ENCODE results near the gene FAM227B. TPM values are rescaled to one million over a fixed set of nuclear protein-coding genes. Genes with fewer than 3 reads are reported as not detected.
"Not testable (repeated sequence)": the region's sequence is repeated elsewhere in the genome, so short reads cannot be mapped to it uniquely, and the experiment has no call there.

Gene FAM227B
- total and polyA plus RNA-seq, 9 donors = 7.0 to 21.8 (median 11.5) TPM

DNA sequence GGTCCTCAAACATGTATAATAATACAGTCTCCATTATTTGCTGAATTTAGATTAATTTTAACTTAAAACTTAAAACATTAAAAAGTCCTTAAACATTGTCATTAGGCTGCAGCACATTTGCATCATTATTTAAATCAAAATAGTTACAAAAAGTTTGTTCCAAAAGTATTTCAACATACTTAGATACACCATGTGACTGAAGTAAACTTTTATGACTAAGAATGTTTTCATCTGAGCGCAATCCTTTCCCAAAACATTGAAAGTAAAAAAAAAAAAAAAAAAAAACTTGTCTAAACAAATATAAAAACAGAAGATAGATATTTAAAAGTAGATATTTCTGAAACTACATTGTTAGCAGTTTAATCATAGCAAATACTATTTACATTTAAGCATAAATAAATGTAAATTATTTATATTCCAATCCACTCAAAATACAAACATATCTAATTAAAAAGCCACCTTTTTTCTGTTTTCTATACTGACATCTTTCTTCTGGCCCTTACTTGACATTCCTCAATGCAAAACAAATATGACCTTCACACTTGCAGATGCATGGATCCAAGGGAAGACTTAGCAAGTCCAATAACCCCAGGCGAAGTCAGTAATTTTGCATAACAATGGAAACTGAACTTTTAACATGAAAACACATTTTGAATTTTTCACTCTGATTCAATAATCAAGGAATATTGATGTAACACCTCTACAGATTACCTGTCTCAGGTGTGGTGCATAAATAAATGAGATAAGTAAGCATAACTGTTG is 10.3 kb downstream of the FAM227B start:
- H3K9me3 ChIP-seq = no peaks in the 10 kb centered on the region
- H3K27ac ChIP-seq = no peak overlapping the region
- intact Hi-C loops (cut with DNase I) = no loop called here
- TF ChIP-seq, protein P1, sequence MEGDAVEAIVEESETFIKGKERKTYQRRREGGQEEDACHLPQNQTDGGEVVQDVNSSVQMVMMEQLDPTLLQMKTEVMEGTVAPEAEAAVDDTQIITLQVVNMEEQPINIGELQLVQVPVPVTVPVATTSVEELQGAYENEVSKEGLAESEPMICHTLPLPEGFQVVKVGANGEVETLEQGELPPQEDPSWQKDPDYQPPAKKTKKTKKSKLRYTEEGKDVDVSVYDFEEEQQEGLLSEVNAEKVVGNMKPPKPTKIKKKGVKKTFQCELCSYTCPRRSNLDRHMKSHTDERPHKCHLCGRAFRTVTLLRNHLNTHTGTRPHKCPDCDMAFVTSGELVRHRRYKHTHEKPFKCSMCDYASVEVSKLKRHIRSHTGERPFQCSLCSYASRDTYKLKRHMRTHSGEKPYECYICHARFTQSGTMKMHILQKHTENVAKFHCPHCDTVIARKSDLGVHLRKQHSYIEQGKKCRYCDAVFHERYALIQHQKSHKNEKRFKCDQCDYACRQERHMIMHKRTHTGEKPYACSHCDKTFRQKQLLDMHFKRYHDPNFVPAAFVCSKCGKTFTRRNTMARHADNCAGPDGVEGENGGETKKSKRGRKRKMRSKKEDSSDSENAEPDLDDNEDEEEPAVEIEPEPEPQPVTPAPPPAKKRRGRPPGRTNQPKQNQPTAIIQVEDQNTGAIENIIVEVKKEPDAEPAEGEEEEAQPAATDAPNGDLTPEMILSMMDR (IDR thresholded peaks at IDR 0.05) = no peak
- TF ChIP-seq EP300 (IDR thresholded peaks at IDR 0.05) (no peak), POLR2A (IDR thresholded peaks at IDR 0.05) (no peak)
- DNase-seq = no peak
- no peak overlapping the region for H3K4me3 ChIP-seq
- no peaks in the 10 kb centered on the region for H3K27me3 ChIP-seq
- WGBS, 3 donors = 32 to 71% (median 49%) methylated on average over 2 of the region's 2 CpGs
- H3K4me1 ChIP-seq (ENCODE audit: insufficient read depth) = no peaks in the 10 kb centered on the region
- H3K36me3 ChIP-seq = no peaks in the 10 kb centered on the region

DNA sequence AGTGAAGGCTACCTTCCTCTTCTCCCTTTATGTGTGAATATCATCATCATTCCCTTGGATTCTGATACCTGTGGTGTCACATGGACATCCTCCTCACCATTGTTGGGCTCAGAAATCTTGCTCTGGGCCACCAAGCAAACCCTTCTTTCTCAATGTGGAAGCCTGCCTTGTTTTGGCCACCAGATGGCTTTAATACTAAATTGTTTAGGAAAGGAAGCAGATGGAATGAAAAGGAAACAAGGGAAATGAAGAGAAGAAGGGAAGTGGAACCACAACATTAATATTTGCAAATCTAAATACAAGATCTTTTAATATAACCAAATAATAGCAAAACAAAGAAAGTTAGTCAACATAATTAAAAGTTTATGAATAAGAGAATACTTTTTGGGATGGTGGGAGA is 14.0 kb downstream of the FAM227B start:
- no peaks in the 10 kb centered on the region for H3K4me1 ChIP-seq (ENCODE audit: insufficient read depth)
- no peaks in the 10 kb centered on the region for H3K9me3 ChIP-seq
- TF ChIP-seq EP300 (IDR thresholded peaks at IDR 0.05) (no peak), POLR2A (IDR thresholded peaks at IDR 0.05) (no peak)
- TF ChIP-seq, protein P1 (IDR thresholded peaks at IDR 0.05) = no peak
- no peaks in the 10 kb centered on the region for H3K27me3 ChIP-seq
- H3K27ac ChIP-seq = no peak overlapping the region
- intact Hi-C loops (cut with DNase I) = no loop called here
- H3K36me3 ChIP-seq = no peaks in the 10 kb centered on the region
- DNase-seq = no peak
- no peak overlapping the region for H3K4me3 ChIP-seq

DNA sequence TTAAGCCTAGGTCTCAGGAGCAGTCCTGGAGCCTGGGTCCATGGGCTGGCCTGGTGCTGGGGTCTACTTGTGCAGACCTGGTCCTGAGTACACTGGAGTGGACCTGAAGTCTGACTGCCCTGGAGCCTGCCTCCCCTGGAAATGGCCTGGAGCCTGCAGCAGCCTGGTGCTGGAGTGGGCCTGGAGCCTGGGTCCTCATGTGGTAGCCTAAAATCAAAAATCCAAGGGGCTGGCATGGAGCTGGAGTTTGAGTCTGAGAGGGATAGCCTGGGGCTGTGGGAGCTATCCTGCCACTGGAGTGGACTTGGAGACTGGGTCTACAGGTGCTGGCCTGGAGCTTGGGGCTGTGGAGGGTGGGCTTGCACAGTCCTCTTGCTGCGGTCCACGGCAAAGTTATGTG is 15.0 kb downstream of the FAM227B start:
- DNase-seq = no peak
- WGBS, 3 donors = 97 to 100% (median 100%) methylated on average over 2 of the region's 2 CpGs
- Histone ChIP-seq H3K9me3 (peaks cover 0 to 3% of the 10 kb centered on the region in 2 donors), H3K27ac (no peak overlapping the region), H3K4me1 (ENCODE audit: insufficient read depth) (no peaks in the 10 kb centered on the region), H3K27me3 (no peaks in the 10 kb centered on the region), H3K36me3 (no peaks in the 10 kb centered on the region), H3K4me3 (no peak overlapping the region)
- intact Hi-C loops (cut with DNase I) = no loop called here
- TF ChIP-seq, protein P1 (IDR thresholded peaks at IDR 0.05) = no peak
- TF ChIP-seq POLR2A (IDR thresholded peaks at IDR 0.05) (no peak), EP300 (IDR thresholded peaks at IDR 0.05) (no peak)

DNA sequence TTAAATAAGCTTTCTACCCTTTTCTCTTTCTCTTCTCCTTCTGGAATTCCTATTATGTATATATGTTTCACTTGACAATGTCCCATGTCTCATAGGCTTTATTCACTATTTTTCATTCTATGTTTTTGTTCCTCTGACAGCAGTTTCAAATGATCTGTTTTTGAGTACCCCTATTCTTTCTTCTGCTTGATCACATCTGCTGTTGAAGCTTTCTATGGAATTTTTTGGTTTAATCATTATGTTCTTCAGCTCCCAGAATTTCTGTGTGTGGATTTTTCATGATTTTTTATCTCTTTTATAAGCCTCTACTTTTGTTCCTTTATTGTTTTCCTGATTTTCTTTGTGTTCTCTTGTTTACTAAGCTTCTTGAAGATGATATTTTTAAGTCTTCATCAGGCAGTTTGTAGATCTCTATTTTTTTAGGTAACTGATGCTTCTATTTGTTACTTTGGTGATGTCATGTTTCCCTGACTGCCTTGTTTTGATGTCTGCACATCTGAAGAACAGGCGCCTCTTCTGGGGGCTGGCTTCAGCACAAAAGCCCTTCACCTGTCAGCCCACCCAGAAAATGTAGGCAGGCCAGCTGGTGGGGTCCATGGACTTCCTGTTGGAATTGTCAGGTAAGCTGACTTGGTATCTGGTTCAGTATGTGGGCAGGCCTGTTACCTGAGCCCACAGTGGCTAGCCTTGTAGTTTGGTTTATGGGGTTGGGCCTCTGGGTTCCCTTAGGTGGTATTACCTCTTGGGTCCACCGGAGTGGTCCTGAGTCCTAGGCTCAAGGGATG is 15.8 kb downstream of the FAM227B start:
- Histone ChIP-seq H3K27me3 (no peaks in the 10 kb centered on the region), H3K4me1 (ENCODE audit: insufficient read depth) (no peaks in the 10 kb centered on the region), H3K27ac (no peak overlapping the region), H3K36me3 (no peaks in the 10 kb centered on the region), H3K4me3 (no peak overlapping the region), H3K9me3 (peaks cover 0 to 4% of the 10 kb centered on the region in 2 donors)
- TF ChIP-seq POLR2A (IDR thresholded peaks at IDR 0.05) (no peak), EP300 (IDR thresholded peaks at IDR 0.05) (no peak)
- TF ChIP-seq, protein P1 (IDR thresholded peaks at IDR 0.05) = no peak
- DNase-seq = no peak
- WGBS, 3 donors = 96 to 100% (median 100%) methylated on average over 2 of the region's 2 CpGs
- intact Hi-C loops (cut with DNase I) = no loop called here

DNA sequence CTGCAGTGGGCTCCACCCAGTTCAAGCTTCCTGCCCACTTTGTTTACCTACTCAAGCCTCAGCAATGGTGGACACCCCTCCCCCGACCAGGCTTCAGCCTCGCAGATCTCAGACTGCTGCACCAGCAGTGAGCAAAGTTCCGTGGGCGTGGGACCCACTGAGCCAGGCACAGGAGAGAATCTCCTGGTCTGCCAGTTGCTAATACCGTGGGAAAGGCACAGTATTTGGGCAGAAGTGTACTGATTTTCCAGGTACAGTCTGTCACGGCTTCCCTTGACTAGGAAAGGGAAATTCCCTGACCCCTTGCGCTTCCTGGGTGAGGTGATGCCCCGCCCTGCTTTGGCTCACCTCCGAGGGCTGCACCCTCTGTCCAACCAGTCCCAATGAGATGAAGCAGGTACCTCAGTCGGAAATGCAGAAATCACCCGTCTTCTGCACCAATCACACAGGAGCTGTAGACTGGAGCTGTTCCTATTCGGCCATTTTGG is 27.7 kb downstream of the FAM227B start:
- H3K9me3 ChIP-seq; H3K27ac ChIP-seq; H3K27me3 ChIP-seq; intact Hi-C loops (cut with DNase I); DNase-seq; H3K36me3 ChIP-seq; H3K4me3 ChIP-seq; H3K4me1 ChIP-seq (ENCODE audit: insufficient read depth): not testable (repeated sequence)
- WGBS, 3 donors = 95 to 96% (median 95%) methylated on average over 12 of the region's 12 CpGs
